HG03066 (cell line): Measurements from ENCODE around the gene LRCH1.
A peak's percentile ranks its signal among the peaks of the same experiment; 100 is the strongest.

ENCODE experiments used
- ATAC-seq: cut with Tn5 transposase; IDR thresholded peaks from one replicate; pipeline ENCODE4 v1.9.1; 2021; ENCODE audit warnings: low read depth; ENCODE audit not compliant: unreplicated experiment

The LRCH1 gene

DNA sequence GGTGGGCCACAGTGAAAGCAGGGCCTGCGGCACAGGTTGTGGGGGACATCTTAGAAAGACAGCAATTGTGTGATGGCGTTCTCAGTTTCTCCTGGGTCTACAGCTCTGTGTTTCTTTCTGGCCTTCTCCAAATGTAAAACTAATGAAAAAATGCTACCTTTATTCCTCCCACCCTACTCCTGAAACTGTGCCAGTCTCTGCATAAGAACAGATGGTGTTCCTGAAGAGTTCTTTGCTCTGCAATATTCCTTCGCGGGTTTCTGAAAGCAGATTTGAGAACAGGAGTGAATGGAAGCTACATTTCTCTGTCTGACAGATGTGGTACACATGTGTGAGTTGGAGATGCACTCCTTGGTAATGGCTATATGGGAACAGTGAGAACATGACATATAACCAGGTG, 18.0 kb upstream of the LRCH1 start:
- ATAC-seq, result no peak

DNA sequence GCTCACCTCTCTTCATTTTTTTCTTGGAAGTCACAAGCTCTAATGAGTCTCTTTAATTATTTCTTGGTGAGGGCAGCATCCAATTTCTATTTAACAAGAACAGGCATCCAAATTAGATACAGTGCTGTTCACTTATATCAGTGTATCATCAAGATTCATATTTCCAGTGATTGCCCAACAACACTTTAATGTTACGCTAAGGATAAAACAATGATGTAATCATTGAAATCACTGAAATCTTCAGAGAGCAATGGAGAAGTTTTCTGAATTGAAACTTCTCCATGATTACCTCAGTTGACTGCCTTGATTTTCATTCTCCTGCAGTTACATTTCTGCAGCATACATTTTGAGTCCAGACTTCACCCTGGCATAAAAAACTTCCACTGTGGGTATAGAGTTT, 17.1 kb upstream of the LRCH1 start:
- ATAC-seq, result no peak

- no peak for ATAC-seq
Measured at GRCh38 chr13:46536341-46536740, 16.6 kb upstream of the LRCH1 start.

DNA sequence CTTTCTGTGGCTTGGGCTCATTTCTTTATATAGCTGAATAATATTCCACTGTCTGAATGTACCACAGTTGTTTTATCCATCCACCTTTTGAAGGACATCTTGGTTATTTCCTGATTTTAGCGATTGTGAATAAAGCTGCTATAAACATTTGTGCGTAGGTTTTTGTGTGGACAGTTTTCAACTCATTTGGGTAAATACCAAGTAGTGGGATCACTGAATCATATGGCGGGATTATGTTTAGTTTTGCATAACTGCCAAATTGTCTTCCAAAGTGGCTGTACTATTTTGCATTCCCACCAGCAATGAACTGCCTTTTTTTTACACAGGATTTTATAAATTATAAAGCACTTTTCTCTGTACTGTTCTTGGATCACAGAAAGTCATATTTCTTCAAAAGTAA, 13.7 kb upstream of the LRCH1 start:
- no peak for ATAC-seq

- ATAC-seq, result no peak
Measured at GRCh38 chr13:46541210-46541609, 11.8 kb upstream of the LRCH1 start.

GRCh38 chr13:46542833-46543232, 10.1 kb upstream of the LRCH1 start:
- ATAC-seq, result no peak

- no peak for ATAC-seq
Measured at GRCh38 chr13:46543287-46543686, 9.7 kb upstream of the LRCH1 start.

DNA sequence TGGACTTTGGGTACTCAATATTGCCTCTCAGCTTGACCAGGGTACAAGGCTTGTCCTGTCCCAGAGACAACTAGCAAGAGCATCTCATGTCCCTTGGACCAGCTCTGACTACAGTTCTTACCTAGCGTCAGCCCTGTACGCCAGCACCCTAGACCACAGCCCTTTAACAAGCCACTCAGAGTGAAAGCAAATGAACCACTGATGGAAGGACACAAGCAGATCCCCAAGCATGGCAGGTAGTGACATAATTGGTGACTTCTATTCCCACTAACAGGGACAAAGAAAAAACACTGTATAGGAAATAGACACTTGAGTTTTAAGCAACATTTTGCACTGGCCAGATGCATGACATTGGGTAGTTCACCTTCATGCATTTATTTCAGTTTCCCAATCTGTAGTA, 8.8 kb upstream of the LRCH1 start:
- no peak for ATAC-seq

DNA sequence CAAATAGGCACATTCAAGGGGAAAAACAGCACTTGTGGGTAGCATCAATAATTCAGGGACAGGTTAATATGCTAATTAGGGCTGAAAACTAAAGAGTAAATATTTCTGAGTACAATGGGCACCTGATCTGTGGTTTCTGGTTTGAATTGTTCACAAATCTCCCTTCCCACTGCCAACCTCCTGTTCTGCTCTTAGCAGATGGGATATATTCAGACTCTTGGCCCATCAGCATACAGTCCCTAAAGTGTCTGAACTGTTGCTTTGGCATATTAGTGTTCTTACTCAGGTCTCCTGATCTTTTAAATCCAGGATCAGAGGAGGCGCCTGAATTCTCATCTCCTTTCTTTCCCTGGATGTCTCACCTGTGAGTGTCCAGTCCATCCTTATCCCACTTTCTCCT, 8.2 kb upstream of the LRCH1 start:
- no peak for ATAC-seq

DNA sequence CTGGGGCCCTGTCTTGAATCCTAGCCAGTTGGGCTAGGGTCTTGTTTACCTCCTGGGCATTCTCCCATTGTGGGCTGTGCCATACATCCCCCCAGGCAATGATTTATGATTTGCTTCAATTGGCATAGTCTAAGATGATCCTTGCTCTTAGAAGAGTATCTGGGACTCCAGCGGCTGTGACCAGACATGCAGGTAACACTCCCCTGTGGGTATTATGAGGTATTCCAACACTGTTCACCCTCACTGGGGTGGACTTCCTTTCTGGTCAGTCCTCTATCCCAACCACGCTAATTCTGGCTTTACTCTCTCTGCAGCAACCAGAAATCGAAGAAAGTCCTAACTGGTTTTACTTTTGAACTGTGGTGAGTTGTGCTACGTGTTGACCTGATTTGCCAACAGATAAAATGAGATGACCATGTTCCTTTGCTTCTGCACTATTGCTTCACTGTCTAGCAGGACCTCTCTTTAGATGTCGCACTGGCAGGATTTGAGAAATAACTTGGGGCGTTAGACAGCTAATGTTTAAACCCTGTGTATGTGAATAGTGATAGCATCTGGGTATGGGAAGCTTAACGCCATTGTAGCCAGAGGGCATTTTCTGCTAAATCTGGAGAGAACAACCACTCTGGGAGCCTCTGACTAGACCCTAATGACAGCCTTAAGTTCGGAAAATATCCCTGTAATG, 6.7 kb upstream of the LRCH1 start:
- ATAC-seq, result no peak

DNA sequence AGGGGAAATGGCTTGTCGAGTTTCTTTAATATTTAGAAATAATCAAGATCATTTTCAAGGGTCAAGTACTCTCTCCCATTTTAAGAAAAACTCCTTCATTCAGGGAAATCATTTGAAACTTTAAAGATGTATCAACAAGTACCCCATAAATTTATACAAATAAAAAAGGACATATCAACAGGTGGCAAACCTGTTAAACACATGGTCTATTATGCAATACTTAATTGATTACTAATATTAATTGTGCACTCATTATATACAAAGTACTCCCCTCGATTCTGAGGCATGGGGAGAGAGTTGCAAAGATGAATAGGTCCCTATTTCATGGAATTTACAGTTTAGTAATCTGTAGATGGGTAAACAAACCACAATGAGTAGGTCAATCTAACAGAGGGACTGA, 2.1 kb upstream of the LRCH1 start:
- no peak for ATAC-seq

DNA sequence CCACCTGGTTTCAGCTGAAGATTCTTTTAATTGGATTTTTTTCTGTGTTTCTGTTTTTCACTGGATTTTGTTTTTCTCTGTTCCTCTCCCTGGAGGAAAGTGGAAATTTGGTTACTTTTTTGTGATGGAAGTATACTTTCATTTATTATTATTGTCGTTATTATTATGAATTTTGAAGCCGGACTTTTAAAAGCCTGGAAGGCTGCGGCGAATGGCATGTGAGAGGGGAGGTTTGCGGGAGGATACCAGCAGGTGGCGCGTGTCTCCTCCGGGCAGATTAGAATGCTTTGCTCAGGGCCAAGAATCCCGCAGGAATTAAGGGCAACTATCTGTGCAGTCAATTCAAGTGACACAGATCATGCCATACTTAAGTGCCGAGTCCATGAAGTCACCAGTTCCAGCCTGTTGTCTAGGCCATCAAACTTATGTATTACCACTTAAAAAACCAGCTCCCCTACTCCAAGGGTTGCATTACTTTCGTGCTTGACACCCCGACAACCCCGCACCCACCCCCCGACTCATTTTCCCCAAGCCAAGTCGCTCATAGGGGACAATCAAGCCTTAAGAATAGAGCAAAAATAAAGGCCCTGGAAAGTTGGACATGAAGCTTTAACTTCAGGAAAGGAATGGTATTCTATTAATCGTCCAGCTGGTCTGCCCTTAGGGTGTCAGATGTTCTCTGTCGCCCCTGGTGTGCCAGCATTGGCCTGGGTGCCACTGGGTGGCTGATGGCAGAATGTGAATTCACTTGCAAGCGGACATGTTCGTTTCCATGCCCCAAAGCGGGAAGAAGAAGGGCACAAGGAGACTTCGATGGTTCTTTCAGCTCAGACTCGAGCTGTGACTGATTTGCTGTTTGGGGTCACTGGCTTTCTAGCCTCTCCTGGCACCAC, 1.3 kb upstream of the LRCH1 start:
- no peak for ATAC-seq

GRCh38 chr13:46552303-46552682, 677 bp upstream of the LRCH1 start:
- no peak for ATAC-seq

DNA sequence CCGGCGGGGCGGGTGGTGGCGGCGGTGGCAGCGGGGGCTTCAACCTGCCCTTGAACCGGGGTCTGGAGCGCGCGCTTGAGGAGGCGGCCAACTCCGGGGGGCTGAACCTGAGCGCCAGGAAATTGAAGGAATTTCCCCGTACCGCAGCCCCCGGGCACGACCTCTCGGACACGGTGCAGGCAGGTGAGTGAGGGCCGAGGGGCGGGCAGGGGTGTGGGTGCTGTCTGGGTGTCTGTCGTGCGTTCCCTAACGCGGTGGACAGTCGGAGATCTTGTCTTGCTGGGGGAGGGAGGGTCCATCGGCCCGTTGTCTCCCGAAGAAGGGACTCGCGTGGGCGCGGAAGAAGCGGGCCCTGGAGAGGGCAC, 533 bp downstream of the LRCH1 start:
- peak; percentile 1 for ATAC-seq

DNA sequence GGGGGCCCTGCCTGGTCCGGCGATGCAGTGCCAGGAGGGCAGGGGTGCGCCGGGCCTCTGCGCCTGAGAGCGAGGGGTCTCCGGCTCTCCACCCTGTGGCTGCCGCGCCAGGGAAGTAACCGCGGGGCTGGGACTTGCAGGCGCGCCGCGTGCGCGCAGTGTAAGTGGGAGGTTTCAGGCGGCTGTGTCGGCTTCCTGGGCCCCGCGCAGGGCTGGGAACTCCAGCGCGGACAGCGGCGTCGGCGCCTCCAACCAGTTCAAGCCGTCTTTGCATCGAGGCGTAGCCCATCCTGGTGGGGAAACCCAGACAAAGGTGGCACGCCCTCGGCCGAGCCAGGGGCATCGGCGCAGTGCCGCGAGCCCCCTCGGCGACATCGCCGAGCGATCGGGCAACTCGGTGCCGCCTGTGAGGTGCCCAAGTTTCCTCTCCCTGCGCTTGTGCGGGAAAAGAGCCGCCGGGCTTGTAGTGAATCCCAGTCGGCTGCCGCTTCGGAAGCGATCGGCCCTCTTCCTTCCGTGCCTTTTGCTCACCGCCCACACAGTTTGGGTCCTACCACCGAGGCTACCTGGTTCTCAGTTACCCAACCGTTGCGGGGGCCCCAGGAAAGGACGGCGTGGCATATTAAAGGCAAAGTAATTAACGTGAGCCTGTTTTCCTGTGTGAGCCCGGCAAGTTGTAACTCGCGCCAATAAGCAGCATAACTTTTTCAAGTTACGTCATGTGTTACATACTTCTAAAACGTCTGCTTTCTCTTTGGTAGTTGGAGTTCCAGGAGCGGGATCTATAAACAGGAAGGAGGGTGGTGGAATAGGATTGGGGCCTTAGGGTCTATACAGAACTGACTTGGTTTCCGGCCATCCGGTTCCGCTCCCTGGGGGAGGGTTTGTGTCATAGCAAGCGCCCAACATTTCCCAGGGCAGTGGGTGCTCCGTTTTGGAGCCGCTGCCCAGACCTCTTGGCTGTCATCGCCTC, 1.2 kb downstream of the LRCH1 start:
- ATAC-seq, result peak; percentile 40

DNA sequence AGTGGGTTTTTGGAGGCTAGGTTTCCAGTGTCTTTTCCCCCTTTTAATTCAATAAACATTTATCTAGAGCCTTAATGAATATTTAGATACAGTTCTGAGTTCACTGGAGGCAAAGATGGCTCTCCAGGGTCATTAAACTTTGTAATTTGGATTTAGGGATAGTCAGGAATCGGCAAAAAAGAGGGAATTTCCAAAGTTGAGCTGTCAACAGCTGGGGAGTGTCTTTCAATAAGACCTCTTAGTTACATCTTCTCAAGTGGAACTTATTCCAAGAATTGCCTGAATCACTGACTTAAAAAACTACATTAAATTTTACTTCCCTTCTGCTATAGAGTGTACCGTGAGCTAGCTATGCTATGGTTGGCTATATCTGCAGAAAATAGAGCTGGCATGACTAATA, 2.0 kb downstream of the LRCH1 start:
- ATAC-seq, result no peak

- ATAC-seq, result no peak
Measured at GRCh38 chr13:46555722-46556417, 2.9 kb downstream of the LRCH1 start.

DNA sequence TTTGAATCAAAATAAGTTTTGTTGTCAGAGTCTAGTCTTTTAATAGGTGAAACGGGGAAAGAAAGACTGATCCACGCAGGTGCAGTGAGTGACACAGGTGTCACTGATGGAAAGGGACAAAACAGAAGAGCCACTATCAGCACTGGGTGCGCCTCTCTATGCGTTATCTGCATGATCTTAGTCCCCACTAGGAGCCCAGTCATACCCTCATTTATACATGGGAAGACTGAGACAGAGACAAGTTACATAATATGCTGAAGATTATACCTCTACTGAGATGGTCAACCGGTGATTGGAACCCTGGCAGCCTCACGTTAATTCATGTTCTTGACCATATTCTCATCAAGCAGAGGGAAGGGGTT, 3.4 kb downstream of the LRCH1 start:
- ATAC-seq, result no peak

- no peak for ATAC-seq
Measured at GRCh38 chr13:46559272-46559805, 6.4 kb downstream of the LRCH1 start.

- no peak for ATAC-seq
Measured at GRCh38 chr13:46560778-46561177, 7.8 kb downstream of the LRCH1 start.
